ENCODE results near the gene DNAH3.

DNA sequence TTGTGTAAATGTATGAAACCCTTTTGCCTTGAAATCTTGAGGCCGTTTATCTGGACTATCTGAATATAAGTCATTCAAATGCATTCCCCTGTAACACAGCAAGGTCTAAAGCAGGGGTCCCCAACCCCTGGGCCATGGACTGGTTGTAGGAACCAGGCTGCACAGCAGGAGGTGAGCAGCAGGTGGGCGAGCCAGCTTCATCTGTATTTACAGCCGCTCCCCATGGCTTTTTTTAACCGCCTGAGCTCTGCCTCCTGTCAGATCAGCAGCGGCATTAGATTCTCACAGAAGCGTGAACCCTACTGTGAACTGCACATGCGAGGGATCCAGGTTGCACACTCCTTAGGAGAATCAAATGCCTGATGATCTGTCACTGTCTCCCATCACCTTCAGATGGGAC lies 24.1 kb downstream of the DNAH3 start:
- TF ChIP-seq POLR2A (IDR thresholded peaks at IDR 0.05), result no peak
- TF ChIP-seq, protein P1, sequence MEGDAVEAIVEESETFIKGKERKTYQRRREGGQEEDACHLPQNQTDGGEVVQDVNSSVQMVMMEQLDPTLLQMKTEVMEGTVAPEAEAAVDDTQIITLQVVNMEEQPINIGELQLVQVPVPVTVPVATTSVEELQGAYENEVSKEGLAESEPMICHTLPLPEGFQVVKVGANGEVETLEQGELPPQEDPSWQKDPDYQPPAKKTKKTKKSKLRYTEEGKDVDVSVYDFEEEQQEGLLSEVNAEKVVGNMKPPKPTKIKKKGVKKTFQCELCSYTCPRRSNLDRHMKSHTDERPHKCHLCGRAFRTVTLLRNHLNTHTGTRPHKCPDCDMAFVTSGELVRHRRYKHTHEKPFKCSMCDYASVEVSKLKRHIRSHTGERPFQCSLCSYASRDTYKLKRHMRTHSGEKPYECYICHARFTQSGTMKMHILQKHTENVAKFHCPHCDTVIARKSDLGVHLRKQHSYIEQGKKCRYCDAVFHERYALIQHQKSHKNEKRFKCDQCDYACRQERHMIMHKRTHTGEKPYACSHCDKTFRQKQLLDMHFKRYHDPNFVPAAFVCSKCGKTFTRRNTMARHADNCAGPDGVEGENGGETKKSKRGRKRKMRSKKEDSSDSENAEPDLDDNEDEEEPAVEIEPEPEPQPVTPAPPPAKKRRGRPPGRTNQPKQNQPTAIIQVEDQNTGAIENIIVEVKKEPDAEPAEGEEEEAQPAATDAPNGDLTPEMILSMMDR (IDR thresholded peaks at IDR 0.05), result no peak
